AG09319 (cell line): Measurements from ENCODE around the gene ARRDC2.
"Not testable (repeated sequence)": the region's sequence is repeated elsewhere in the genome, so short reads cannot be mapped to it uniquely, and the experiment has no call there.

Experiments used
- DNase-seq: peaks from one replicate; pipeline ENCODE4 v3.0.0-alpha.2; 2010; ENCODE audit warnings: low read depth; ENCODE audit errors: extremely low read depth
- TF ChIP-seq, protein P1 (sequence below): IDR thresholded peaks from 2 replicates; pipeline ENCODE4 v1.5.1; 2011; ENCODE audit warnings: low read depth, mild to moderate bottlenecking, inconsistent platforms, low read length, moderate library complexity

The ARRDC2 gene

DNA sequence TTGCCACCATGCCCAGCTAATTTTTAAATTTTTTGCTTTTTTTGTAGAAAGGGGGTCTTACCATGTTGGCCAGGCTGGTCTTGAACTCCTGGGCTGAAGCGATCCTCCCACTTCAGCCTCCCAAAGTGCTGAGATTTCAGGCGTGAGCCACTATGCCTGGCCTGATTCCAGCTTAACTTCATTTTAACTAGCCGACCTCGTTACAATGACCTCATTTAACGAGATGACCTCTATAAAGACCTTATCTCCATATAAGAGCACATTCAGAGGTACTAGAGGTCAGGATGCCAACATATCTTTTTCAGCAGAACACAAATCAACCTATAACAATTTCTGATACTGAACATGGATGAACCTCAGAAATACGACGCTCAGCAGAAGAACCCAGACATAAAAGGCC lies 30.5 kb upstream of the ARRDC2 start:
- TF ChIP-seq, protein P1, sequence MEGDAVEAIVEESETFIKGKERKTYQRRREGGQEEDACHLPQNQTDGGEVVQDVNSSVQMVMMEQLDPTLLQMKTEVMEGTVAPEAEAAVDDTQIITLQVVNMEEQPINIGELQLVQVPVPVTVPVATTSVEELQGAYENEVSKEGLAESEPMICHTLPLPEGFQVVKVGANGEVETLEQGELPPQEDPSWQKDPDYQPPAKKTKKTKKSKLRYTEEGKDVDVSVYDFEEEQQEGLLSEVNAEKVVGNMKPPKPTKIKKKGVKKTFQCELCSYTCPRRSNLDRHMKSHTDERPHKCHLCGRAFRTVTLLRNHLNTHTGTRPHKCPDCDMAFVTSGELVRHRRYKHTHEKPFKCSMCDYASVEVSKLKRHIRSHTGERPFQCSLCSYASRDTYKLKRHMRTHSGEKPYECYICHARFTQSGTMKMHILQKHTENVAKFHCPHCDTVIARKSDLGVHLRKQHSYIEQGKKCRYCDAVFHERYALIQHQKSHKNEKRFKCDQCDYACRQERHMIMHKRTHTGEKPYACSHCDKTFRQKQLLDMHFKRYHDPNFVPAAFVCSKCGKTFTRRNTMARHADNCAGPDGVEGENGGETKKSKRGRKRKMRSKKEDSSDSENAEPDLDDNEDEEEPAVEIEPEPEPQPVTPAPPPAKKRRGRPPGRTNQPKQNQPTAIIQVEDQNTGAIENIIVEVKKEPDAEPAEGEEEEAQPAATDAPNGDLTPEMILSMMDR = no peak
- no peak for DNase-seq

DNA sequence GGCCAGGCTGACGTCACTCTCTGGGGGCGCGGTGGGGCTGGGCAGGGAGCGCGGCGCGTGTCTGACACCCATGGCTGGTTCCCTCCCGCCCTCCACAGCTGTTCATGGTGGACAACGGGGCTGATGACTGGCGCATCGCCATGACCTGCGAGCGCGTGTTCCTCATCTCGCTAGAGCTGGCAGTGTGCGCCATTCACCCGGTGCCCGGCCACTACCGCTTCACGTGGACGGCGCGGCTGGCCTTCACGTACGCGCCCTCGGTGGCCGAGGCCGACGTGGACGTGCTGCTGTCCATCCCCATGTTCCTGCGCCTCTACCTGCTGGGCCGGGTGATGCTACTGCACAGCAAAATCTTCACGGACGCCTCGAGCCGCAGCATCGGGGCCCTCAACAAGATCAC lies 26.4 kb upstream of the ARRDC2 start:
- TF ChIP-seq, protein P1 = no peak

DNA sequence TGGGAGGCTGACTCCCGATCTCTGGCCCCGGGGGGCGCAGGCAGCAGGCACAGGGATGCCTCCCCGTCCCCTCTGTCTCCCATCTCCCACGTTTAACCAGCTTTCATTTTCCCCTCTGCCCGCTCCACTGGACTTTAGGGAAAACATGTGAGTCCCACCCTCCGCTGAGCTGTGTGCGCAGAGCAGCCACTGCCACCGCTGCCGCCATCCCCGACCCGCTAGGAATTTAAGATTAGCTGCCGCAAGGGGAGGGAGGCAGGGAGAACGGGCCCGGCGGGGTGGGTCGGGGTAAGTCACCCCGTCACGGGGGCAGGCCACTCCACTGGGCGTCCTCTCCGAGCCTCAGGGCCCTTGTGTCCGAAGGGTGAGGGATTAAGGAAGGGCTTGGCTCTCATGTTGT lies 25.5 kb upstream of the ARRDC2 start:
- no peak for DNase-seq

More for the DNA sequence above, 26.4 kb upstream of the ARRDC2 start:
- no peak for DNase-seq

GRCh38 chr19:17985037-17985818 lies 22.7 kb upstream of the ARRDC2 start:
- TF ChIP-seq, protein P1 = no peak
- DNase-seq = no peak

More for the DNA sequence above, 25.5 kb upstream of the ARRDC2 start:
- TF ChIP-seq, protein P1 = no peak

- DNase-seq = not testable (repeated sequence)
Measured at GRCh38 chr19:17986569-17986968, 21.4 kb upstream of the ARRDC2 start.

DNA sequence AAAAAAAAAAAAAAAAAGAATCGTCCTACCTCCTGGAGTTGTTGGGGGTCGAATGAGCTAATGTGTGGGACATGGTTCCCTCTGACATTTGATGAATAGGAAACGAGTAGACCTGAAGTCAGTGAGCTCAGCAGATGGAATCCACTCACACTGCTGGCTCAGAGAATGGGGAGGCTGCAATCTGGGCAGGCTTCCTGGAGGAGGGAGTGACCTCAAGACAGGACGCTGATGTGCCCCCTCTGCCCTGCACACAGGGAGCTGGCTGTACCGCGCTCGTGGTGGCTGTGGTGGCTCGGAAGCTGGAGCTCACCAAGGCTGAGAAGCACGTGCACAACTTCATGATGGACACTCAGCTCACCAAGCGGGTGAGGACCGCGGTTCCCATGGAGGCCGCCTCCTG lies 19.8 kb upstream of the ARRDC2 start:
- TF ChIP-seq, protein P1 = no peak

DNA sequence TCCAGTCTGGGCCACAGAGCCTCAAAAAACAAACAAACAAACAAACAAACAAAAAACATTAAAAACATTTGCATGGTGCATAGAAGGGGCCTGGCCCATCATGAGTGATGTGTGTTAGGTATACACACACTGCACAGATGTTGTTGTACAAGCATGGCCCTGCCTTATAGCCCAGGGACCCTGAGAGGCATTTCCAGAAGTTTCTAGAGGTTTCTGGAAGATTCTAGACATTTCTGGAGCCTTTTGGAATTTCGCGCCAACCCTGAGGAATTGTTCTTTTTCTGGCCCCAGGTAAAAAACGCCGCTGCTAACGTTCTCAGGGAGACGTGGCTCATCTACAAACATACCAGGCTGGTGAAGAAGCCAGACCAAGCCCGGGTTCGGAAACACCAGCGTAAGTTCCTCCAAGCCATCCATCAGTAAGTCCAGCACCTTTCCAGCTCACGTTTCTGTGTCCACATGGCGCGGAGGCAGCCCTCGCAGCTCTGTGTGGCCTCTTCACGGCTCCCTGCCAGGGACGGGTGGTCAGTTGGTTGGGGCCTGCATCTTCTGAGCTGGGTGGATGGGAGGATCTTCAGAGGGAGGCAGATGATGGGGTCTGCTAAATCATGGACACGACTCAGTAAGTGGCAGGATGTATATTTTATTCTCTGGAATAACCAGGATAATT lies 18.4 kb upstream of the ARRDC2 start:
- DNase-seq = no peak
- TF ChIP-seq, protein P1 = no peak

More for the DNA sequence above, 19.8 kb upstream of the ARRDC2 start:
- DNase-seq = no peak
